CD4-positive, alpha-beta T cell treated with Interleukin-15 for 1 hour (primary cell): ENCODE results near the gene PIGL.
"Not testable (repeated sequence)": the region's sequence is repeated elsewhere in the genome, so short reads cannot be mapped to it uniquely, and the experiment has no call there.

ENCODE experiments used
- DNase-seq: peaks from one replicate; pipeline ENCODE4 v3.0.0-alpha.2; 2020

PIGL gene

GRCh38 chr17:16217002-16217635 is at the start of gene PIGL:
Gene PIGL (plus strand): TSS chr17:16217210. CDS start chr17:16217227, 17 bp downstream.
- DNase-seq, result peak; percentile 85

GRCh38 chr17:16171613-16172012 is 45.4 kb upstream of the PIGL start:
- DNase-seq, result no peak

DNA sequence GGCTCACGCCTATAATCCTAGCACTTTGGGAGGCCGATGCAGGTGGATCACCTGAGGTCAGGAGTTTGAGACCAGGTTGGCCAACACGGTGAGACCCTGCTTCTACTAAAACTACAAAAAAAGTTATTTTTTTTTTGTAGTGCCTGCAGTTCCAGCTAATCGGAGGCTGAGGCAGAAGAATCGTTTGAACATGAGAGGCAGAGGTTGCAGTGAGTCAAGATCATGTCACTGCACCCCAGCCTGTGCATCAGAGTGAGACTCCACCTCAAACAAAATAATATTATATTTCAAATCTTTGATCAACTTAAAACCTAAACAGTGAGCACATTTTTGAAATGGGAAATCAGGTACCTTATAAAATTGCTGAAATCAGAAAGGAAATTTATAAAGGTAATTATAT is 38.2 kb upstream of the PIGL start:
- DNase-seq, result no peak

DNA sequence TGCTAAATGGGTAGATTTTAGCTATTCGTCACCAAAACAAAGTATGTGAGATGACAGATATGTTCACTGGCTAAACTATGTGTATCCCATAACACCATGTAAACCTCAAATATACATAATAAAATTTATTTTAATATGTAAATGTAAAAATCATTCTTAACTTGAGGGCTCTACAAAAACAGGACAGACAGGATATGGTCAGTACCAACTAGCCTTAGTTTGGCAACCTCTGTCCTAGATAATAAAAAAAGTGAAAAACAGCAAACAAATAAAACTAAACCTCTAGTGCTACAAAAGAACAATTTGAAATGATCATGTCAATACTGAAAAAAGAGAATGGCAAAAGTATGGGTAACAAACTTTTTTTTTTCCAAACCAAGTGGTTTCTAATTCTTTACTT is 35.4 kb upstream of the PIGL start:
- no peak for DNase-seq

GRCh38 chr17:16187642-16188041 is 29.4 kb upstream of the PIGL start:
- DNase-seq, result no peak

DNA sequence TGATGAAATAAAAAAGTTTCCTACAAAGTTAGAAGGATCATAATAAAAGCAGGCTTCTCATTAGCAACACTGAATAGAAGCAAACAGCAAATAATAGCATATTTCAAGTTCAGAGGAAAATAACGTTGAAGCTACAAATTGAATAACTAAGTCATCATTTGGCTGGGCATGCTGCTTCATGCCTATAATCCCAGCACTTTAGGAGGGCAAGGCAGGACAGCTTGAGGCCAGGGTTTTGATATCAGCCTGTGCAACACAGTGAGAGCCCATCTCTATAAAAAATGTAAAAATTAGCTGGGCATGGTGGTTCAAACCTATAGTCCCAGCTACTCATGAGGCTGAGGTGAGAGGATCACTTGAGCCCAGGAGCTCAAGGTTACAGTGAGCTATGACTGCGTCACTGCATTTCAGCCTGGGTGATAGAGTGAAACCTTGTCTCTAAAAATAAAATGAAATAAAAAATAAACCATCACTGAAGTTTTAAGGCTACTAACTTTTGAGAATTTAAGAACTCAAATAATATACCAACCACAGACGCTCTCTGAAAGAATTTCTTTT is 27.1 kb upstream of the PIGL start:
- DNase-seq, result no peak

DNA sequence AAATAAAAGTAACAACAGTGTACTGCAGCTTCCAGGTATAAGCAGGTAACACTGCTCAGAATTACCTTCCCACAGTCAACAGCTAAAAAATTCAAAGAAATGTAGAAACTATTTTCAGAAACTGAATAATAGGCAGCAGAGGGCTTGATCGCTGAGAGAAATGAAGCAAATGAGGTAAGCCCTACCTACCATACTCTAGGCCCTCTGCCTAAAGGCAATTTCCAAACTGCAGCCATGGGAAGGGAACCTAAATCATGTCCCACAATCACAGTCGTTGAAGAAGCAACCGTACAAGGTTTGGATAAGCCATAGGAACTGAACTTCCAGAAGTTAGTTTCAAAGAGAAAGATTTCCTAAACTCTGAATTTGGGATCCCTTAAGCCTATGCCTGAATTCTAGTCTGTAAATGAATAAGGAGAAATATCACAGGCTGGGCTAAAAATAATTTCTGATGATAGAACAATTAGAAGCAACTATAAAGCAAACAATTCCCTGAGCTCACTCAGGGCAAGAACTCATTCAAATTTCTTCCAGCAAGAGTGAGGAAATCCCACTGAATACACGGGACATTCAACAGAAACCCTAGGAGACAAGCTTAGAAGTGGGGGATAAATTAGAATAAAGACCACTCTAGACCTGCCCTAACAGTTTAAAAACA is 26.2 kb upstream of the PIGL start:
- no peak for DNase-seq

DNA sequence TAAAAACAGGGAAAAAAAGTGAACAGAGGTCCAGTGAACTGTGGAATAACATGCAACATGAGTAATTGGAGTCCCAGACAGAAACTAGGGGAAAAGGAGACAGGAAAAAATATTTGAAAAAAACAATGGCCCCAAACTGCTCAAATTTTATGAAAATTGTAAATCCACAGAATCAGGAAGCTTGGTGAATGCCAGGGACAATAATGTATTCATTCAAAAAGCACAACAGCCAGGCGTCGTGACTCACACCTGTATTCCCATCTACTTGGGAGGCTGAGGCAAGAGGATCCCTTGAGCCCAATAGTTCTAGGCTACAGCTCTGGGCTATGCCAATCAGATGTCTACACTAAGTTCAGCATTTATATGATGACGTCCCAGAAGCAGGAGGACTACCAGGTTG is 25.4 kb upstream of the PIGL start:
- no peak for DNase-seq

- not testable (repeated sequence) for DNase-seq
Measured at GRCh38 chr17:16194307-16194835, 22.6 kb upstream of the PIGL start.

DNA sequence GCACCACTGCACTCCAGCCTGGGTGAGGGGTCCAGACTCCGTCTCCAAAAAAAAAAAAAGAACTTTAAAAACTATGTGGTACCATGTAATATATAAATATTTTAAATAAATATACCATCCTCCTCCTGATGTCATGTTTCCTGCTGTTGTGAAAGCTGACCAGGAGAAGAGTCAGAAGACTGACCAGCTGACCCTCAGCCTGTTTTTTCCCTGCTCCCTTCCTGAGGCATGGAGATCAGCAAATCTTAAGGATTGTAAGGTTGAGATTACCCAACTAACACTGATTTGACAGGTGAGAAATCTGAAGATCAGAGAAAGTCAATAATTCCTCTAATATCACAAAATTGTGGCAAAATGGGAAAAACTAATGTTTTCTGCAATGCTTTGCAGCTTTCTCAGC is 19.7 kb upstream of the PIGL start:
- DNase-seq, result no peak

- DNase-seq, result no peak
Measured at GRCh38 chr17:16199093-16199492, 17.9 kb upstream of the PIGL start.

GRCh38 chr17:16201693-16202131 is 15.3 kb upstream of the PIGL start:
- DNase-seq, result not testable (repeated sequence)

DNA sequence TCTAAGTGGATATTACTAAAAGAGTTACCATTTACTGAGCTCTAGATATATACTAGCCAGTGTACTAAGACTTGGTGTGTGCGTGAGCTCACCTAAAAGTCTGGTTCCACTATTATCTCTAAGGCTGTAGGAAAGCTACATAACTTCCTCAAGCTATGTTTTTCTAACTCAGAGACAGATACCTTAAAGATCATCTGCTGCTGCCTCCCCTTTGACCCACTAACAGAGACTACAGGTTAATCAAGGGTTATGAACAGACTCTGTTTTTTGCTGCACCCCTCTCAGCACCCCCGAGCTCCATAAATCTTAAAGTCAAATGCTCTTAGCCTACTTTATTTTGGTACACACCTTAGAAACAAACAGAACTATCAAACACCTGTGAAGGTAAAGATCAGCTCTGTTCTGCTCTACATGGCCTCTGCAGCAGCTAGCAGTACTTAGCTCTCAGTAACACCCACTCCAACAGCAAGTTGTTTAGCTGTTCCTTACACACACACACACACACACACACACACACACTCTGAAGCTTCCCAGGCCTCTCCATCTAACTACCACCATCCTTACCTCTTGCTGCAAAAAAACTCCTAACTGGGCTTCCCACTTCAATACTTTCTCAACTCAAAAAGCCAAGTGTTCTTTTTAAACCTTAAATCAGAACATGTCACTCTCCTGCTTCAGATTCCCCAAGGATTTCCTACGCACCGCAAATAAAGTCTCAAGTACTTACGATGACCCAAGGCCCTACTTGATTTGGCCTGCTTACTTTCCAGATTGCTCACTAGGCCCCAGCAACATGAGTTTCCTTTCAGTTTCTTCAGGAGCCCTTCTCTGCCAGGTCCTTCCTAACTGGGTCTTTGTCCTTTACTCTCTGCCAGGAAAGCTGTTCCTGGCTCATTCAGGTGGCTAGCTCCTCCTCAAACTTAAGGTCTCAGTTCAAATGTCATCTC is 14.2 kb upstream of the PIGL start:
- DNase-seq, result not testable (repeated sequence)

GRCh38 chr17:16204763-16205162 is 12.2 kb upstream of the PIGL start:
- not testable (repeated sequence) for DNase-seq

DNA sequence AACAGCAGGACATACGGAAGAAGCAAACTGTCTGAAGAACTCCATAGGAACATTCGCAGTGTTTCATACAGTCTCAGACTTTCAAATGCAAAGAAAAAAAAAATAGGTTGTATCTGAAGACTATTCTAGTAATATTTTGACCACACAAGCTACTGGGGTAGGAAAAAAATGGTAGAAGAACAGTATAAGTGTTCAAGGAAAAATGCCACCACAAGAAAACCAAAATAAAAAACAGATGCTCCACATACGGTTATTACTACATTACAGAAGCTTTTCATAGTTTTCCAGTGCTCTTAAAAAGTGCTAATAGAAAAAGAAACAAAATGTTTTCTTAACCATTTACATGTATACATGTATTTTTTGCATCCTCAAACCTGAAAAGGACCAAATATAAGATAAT is 5.4 kb upstream of the PIGL start:
- no peak for DNase-seq

GRCh38 chr17:16212793-16213192 is 4.2 kb upstream of the PIGL start:
- DNase-seq, result no peak

- DNase-seq, result no peak
Measured at GRCh38 chr17:16214190-16215001, 2.6 kb upstream of the PIGL start.

- DNase-seq, result peak; percentile 20
Measured at GRCh38 chr17:16215002-16215272, 2.1 kb upstream of the PIGL start.

GRCh38 chr17:16215273-16215964 is 1.6 kb upstream of the PIGL start, which contains the start of gene NCOR1:
Gene NCOR1 (minus strand): TSS chr17:16215534. CDS start chr17:16194569, 20,965 bp downstream.
- DNase-seq, result peak; percentile 87

DNA sequence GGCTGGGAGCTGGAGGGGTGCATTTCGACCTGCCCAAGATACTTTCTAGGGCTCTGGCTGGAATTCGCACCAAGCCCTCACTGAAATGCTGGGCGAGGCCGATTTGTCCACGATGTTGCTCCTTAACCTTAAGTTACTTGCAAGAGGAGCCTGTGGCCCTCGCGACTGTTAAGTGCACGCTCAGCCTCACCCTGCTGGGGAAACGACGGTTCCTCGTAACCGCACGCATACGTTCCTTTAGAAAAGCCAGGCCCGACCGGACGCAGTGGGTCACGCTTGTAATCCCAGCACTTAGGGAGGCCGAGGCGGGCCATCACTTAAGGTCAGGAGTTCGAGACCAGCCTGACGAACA is 1.1 kb upstream of the PIGL start:
- no peak for DNase-seq

- not testable (repeated sequence) for DNase-seq
Measured at GRCh38 chr17:16216341-16217001, 539 bp upstream of the PIGL start.
